ENCODE results near the gene GRIK2. TPM values are rescaled to one million over a fixed set of nuclear protein-coding genes. Genes with fewer than 3 reads are reported as not detected.

GRIK2 gene
- total RNA-seq, 4 donors from 2014 or later: 4.7 to 16.2 (median 7.5) TPM

DNA sequence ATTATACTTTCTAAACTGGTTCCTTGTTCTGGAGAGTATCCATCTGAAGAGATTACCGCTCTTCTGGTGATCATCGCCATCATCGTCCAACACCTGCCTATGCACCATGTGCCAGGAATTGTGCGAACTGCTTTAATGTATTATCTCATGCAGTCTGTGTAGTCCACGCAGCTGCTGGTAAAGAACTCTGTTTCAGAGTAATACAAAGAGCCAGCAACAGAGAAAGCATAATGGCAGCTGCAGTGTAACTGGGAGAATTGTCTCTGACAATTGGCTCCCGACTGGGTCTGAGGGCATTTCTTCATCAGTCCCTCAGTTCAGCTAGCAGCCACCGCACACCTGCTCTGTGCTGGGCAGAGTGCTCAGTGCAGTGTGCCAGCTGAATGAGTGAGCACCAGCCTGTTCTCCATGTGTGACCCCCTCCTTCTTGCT is 383.4 kb downstream of the GRIK2 start:
- H3K36me3 ChIP-seq: no peaks in the 10 kb centered on the region
- H3K4me1 ChIP-seq: no peaks in the 10 kb centered on the region
- no peak overlapping the region for H3K27ac ChIP-seq
- no peaks in the 10 kb centered on the region for H3K27me3 ChIP-seq
- no peak overlapping the region for H3K4me3 ChIP-seq
- H3K9me3 ChIP-seq: no peaks in the 10 kb centered on the region
- TF ChIP-seq, protein P1, sequence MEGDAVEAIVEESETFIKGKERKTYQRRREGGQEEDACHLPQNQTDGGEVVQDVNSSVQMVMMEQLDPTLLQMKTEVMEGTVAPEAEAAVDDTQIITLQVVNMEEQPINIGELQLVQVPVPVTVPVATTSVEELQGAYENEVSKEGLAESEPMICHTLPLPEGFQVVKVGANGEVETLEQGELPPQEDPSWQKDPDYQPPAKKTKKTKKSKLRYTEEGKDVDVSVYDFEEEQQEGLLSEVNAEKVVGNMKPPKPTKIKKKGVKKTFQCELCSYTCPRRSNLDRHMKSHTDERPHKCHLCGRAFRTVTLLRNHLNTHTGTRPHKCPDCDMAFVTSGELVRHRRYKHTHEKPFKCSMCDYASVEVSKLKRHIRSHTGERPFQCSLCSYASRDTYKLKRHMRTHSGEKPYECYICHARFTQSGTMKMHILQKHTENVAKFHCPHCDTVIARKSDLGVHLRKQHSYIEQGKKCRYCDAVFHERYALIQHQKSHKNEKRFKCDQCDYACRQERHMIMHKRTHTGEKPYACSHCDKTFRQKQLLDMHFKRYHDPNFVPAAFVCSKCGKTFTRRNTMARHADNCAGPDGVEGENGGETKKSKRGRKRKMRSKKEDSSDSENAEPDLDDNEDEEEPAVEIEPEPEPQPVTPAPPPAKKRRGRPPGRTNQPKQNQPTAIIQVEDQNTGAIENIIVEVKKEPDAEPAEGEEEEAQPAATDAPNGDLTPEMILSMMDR (IDR thresholded peaks at IDR 0.05): no peak
- no peak for TF ChIP-seq POLR2A (IDR thresholded peaks at IDR 0.05)
- TF ChIP-seq EP300 (IDR thresholded peaks at IDR 0.05): no peak
- DNase-seq (ENCODE audit: low spot score in 2 of 2): no peak
- WGBS, 2 donors: 87 to 88% methylated on average over 7 of the region's 7 CpGs

DNA sequence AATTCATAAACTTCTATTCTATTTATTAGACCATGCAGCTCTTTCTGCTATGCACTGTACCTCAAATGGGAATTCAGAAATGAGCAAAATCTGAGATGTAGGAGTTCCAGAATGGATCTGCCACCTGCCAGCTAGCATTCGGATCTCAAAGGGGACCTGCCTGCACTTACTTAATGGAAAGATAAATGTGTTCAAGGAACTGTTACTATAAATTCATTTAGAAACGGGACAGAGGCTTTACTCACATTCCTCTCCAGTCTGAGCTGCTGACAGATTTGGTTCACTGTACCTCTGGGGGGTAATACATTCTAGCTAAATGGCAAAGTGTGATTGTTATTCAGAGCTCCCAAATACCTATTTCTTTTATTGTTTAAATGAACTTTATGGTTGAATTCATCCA is 384.1 kb downstream of the GRIK2 start:
- Histone ChIP-seq H3K9me3 (no peaks in the 10 kb centered on the region), H3K36me3 (no peaks in the 10 kb centered on the region), H3K27ac (no peak overlapping the region), H3K27me3 (no peaks in the 10 kb centered on the region), H3K4me3 (no peak overlapping the region), H3K4me1 (no peaks in the 10 kb centered on the region)
- DNase-seq (ENCODE audit: low spot score in 2 of 2): no peak
- 38 to 43% methylated on average over 2 of the region's 2 CpGs for WGBS, 2 donors
- TF ChIP-seq, protein P1 (IDR thresholded peaks at IDR 0.05): no peak

DNA sequence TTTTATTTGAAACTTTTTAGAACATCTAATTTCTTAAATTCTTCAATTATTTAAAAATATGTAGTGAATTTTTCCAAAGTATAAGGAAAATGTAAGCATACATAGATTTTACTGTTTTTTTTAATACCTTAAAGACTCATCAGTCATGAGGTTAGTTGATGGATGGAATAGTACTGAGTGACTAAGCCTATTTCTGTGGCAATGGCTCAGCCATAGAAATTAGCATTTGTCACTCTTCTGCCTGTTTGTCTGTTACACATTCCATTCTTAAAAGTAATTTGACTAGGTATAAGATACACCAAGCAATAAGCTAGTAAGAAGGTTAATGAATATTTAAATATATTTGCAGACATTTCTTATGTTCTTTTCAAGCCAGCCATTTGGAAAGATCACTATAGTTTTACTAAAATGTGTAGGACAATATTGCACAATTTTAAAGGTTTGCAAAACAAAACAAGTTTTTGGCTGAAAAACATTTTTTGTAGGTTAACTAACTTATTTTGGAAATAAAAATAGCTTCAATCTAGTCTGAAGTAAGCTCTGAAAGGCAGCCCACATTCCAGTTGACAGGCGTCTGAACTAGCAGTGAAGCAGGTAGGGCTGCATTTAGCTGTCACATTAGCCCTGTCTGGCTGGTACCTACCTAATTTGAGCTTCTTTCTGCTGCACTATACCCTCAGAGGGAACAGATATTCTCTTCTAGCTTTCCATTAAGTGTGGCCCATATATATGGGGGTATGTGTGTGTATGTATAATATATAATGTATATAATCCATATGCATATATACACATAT is 385.7 kb downstream of the GRIK2 start:
- Histone ChIP-seq H3K27ac (no peak overlapping the region), H3K27me3 (no peaks in the 10 kb centered on the region), H3K9me3 (peaks cover 0 to 5% (median 0%) of the 10 kb centered on the region in 4 donors), H3K4me1 (no peaks in the 10 kb centered on the region), H3K36me3 (no peaks in the 10 kb centered on the region), H3K4me3 (no peak overlapping the region)
- no peak for DNase-seq (ENCODE audit: low spot score in 2 of 2)
- 95 to 97% methylated on average over 1 of the region's 1 CpG for WGBS, 2 donors
- TF ChIP-seq POLR2A (IDR thresholded peaks at IDR 0.05) (no peak), EP300 (IDR thresholded peaks at IDR 0.05) (no peak)
- TF ChIP-seq, protein P1 (IDR thresholded peaks at IDR 0.05): no peak

DNA sequence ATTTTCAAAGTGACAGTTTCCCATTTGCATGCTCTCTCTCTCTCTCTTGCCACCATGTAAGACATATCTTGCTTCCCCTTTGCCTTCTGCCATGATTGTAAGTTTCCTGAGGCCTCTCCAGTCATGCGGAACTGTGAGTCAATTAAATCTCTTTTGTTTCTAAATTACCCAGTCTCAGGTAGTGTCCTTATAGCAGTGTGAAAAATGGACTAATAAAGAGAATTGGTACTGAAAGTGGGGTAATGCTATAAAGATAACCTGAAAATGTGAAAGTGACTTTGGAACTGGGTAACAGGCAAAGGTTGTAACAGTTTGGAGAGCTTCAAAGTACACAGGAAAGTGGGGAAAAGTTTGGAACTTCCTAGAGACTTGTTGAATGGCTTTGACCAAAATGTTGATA is 389.8 kb downstream of the GRIK2 start:
- 96 to 97% methylated on average over 1 of the region's 1 CpG for WGBS, 2 donors
- H3K27ac ChIP-seq: no peak overlapping the region
- no peak for TF ChIP-seq POLR2A (IDR thresholded peaks at IDR 0.05)
- TF ChIP-seq, protein P1 (IDR thresholded peaks at IDR 0.05): no peak
- no peak for TF ChIP-seq EP300 (IDR thresholded peaks at IDR 0.05)
- no peak for DNase-seq (ENCODE audit: low spot score in 2 of 2)
- no peaks in the 10 kb centered on the region for H3K36me3 ChIP-seq
- peaks cover 0 to 26% (median 4%) of the 10 kb centered on the region in 4 donors for H3K9me3 ChIP-seq
- H3K27me3 ChIP-seq: no peaks in the 10 kb centered on the region
- no peak overlapping the region for H3K4me3 ChIP-seq
- H3K4me1 ChIP-seq: no peaks in the 10 kb centered on the region

DNA sequence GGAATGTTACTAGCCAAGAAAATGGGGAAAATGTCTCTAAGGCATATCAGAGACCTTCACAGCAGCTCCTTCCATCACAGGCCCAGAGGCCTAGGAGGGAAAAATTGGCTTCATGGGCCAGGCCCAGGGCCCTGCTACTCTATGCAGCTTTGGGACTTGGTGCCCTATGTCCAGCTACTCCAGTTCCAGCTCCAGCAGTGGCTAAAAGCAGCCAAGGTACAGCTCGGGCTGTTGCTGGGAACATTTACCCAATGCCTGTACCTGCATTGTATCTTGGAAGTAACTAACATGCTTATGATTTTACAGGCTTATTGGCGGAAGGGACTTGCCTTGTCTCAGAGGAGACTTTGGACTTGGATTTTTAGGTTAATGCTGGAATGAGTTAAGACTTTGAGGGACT is 390.6 kb downstream of the GRIK2 start:
- DNase-seq (ENCODE audit: low spot score in 2 of 2): no peak
- Histone ChIP-seq H3K27me3 (no peaks in the 10 kb centered on the region), H3K4me3 (no peak overlapping the region), H3K27ac (no peak overlapping the region), H3K36me3 (no peaks in the 10 kb centered on the region), H3K4me1 (no peaks in the 10 kb centered on the region), H3K9me3 (peaks cover 0 to 26% (median 4%) of the 10 kb centered on the region in 4 donors)
- 89 to 100% methylated on average over 2 of the region's 2 CpGs for WGBS, 2 donors
- TF ChIP-seq POLR2A (IDR thresholded peaks at IDR 0.05): no peak
- TF ChIP-seq, protein P1 (IDR thresholded peaks at IDR 0.05): no peak
- no peak for TF ChIP-seq EP300 (IDR thresholded peaks at IDR 0.05)

Data from tibial nerve (tissue), 4 donors.